NCI-H2196 treated with DMSO at 0.1 percent for 48 hours (cell line): ENCODE data around the gene GLUL.

Source experiments
- DNase-seq: peaks from one replicate; lab custom pipeline; 2025; ENCODE audit not compliant: unreplicated experiment; lab: John Stamatoyannopoulos, UW

Gene GLUL

GRCh38 chr1:182391362-182392049 lies at the start of gene GLUL:
GLUL (minus strand) TSS chr1:182391790; CDS start chr1:182388737, 3,053 bp downstream.
- peak; percentile 76 for DNase-seq

GRCh38 chr1:182438326-182438725 lies 46.7 kb upstream of the GLUL start:
- no peak for DNase-seq

- DNase-seq, result no peak
Observed at GRCh38 chr1:182433580-182433979, 42.0 kb upstream of the GLUL start.

GRCh38 chr1:182431278-182431677 lies 39.7 kb upstream of the GLUL start:
- DNase-seq, result no peak

GRCh38 chr1:182430263-182431068 lies 38.9 kb upstream of the GLUL start:
- DNase-seq, result no peak

DNA sequence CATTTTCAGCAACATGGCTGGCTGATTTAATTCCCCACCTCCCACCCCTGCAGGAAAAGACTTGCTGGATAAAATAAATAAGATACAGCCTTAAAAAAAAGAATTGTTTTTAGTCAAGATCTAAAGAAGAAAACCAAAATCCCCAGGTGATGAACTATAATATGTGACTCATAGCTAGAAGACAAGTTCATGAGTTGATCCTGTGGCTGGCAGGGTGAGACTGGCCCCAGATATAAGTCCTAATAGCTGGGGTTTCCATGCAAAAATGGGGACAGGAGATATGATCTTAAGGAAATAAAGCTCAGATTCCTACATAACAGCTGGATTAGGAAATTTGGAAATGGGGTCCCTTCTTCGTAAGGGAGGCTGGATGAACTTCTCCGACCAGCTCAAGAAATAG lies 36.5 kb upstream of the GLUL start:
- DNase-seq, result no peak

- no peak for DNase-seq
Observed at GRCh38 chr1:182426442-182427430, 35.1 kb upstream of the GLUL start.

GRCh38 chr1:182415789-182416188 lies 24.2 kb upstream of the GLUL start:
- DNase-seq, result no peak

GRCh38 chr1:182413969-182414368 lies 22.4 kb upstream of the GLUL start:
- no peak for DNase-seq

DNA sequence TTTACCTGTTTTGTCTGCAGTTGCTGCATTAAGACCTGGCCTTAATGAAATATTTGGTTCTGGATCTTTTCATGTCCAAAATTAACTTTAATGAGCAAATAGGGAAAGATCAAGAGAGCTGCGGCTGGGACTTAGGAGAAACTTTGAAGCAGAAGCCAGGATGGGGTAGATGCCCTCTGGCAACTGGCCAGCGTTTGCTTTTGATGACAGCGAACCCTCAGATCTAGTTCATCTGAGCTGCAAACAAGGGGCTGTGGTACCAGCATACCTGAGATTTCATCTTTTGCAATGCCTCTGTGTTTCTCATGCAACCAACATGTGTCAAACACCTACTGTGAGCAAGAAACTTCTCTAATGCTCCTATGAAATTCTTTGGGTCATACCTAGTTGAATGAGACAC lies 21.9 kb upstream of the GLUL start:
- DNase-seq, result no peak

DNA sequence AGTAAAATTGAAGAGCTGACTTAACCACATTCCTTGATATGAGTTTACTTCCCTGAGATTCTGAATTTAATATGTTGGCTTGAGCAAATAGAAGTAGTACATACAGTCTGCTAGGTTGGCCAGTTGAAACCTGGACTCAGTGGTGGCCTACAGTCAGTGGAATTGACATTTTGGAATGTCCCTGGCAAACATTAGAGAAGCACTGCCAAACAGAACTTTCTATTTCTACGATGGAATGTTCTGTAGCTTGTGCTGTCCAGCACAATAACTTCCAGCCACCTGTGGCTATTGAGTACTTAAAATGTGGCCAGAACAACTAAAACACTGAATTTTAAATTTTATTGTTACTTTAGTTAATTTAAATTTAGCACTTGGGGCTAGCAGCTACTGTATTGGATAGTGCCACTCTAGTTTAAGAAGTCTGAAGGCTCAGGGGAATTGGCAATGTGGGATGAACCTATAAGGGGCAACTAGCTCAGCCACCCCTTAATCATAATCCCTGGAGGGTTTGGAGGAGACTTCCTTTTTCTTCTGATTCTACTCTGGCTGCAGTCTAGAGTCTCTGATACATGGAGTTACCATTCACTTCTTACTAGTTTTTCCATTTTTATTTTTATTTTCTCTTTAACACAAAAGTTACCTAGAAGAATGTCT lies 19.2 kb upstream of the GLUL start:
- DNase-seq, result no peak

DNA sequence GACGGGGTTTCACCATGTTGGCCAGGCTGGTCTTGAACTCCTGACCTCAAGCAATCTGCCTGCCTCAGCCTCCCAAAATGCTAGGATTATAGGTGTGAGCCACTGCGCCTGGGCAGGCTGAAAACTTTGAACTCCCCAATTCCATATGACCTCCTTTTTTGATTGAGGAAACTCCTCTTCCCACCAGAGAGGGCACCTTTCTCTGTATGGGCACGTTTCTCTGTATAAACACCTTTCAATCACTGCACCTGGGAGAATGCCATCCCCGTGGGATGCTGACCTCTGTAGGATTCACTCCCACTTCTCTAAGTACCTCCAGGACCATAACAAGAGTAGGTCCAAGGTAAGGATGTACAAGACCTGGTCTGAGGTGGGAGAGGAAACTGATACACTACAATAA lies 18.5 kb upstream of the GLUL start:
- no peak for DNase-seq

DNA sequence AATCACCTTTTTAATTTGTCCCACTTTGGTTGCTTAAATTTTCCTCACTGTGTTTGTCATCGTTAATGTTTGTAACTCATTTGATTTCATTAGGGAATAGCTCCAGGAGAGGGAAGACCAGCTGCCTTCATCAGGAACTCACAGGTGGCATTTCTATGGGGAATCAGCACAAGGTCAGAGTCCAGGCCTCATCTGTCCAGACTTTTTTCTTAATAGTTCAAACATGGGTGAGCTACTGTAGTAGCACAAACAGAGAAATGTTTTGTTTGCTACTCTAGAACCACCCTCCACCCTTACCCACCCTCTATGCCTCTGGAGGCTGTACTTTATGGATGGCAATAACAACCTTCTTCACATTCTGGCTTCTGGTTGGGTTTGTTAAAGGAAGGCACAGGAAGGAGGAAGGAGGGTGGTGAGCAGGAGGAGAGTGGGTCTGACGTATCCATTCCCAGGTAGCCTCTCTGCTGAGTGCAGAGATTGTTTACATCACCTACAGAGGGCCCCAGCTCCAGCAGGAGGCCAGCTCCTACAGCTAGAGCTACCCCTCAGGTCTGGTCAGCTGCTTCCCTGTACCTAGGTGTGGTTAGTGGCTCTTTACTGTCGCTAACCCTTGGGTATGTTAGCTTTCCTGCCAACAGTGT lies 17.0 kb upstream of the GLUL start:
- DNase-seq, result no peak

GRCh38 chr1:182407724-182408123 lies 16.1 kb upstream of the GLUL start:
- no peak for DNase-seq

GRCh38 chr1:182406012-182406411 lies 14.4 kb upstream of the GLUL start:
- no peak for DNase-seq

DNA sequence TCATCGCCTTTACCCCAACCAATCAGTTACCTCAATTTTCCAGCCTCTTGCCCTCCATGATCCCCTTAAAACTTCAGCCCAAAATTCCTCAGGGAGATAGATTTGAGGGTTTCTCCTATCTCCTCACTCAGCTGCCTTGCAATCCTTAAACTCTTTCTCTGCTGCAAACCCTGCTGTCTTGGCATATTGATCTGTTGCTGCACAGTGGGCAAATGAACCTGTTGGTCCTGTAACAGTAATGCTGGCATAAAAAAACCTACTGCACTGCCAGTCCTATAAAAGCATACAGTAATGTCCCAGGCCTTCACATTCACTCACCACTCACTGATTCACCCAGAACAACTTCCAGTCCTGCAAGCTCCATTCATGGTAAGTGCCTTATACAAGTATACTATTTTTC lies 14.0 kb upstream of the GLUL start:
- no peak for DNase-seq

DNA sequence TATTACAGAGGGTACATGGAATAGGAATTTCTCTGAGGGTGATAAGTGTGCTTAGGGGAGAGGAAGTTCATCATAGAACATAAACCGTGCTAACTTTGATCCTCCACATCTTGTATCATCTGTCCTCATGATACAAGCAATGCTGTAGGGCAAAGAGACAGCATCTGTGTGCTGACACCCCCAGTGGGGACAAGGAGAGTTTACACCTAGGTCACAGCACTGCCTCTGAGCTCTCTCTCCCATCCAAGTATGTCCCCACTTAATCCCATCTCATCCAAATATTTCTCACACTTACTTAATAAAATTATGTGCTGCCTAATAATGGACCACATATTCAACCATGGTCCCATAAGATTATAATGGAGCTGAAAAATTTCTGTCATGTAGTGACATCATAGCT lies 13.2 kb upstream of the GLUL start:
- no peak for DNase-seq

DNA sequence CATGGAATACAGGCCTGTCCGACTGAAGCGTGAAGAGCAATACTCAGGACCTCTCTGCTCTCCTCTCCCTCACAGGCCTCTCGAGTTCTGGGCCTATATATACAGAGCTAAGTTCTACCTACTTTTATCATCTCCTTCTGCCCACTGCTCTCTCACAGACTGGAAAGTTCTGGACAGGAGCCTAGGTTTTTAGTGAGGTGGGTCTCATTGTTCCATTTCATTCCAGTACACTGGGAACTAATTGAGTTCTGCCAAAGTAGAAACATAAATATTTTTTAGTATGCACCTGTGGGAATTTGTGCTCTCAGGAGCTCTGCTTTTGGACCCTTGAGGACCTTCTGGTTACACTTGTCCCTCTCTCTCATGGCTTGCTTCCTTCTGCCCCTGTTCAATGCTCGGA lies 9.0 kb upstream of the GLUL start, which contains the start of gene TEDDM1:
TEDDM1 (minus strand) TSS at position 101 of the 400 bp plus-strand sequence. CDS start 182 bp downstream, outside the sequence.
- no peak for DNase-seq

DNA sequence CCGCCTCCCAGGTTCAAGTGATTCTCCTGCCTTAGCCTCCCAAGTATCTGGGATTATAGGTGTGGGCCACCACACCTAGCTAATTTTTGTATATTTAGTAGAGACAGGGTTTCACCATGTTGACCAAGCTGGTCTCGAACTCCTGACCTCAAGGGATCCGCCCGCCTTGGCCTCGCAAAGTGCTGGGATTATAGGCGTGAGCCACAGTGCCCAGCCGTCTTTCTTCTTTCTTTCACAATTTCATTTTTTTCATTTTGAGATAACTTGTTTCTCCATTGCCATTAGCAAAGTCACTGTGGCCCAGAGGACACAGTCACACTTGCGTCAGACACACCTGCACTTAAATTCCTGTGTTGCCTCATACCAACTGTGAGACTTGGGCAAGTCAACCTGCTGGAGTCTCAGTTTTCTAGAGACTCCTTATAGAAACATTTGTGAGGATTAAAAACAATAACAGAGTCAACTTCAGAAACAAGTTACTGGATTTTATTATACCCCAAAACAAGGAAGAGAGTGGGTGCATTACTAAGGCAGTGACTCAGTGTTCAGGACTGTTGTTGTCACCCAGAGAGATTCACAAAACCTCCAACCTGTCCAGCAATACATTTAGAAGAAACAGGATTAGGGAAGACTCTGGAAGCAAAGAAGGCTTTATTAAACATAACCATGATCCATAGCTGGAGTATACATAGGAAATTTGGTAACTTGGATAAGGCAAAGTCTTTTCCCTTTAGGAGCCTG lies 6.2 kb upstream of the GLUL start:
- no peak for DNase-seq

DNA sequence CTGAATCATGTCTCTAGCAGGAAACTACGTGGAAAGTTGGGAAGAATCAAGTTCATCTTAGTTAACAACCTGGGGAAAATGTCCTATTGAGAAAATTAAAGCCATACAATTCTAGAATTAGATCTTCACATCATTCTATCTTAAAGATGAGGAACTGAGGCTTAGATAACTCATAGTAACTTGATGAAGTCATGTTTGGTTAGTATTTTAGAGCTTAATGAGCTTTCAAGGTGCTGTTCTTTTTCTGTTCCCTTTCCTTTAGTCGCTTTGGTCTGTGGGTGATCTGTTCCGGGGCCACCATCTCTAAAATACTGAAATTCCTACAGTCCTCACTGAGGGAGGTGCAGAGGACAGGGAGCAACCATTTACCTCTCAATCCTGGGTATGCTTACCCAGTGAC lies 4.3 kb upstream of the GLUL start:
- DNase-seq, result no peak
